GM20431 (cell line): Measurements from ENCODE around the gene CDH13.

Experiments used
- in situ Hi-C: fragments of 300-500 bp; cut with MseI, MboI; formaldehyde crosslinking; loops from one replicate; pipeline ENCODE4 v1.15.0; 2020; ENCODE audit warnings: low sequenced_read_pairs; ENCODE audit not compliant: unreplicated experiment

CDH13 gene

GRCh38 chr16:83771306-83771942, 1144.7 kb downstream of the CDH13 start:
- in situ Hi-C loops = no loop called here

- in situ Hi-C loops = no loop called here
These were observed 1146.0 kb downstream of the CDH13 start for GRCh38 chr16:83772806-83773205.

- in situ Hi-C loops = no loop called here
These were observed 1147.3 kb downstream of the CDH13 start for GRCh38 chr16:83774066-83774465.

- in situ Hi-C loops = no loop called here
These were observed 1150.2 kb downstream of the CDH13 start for GRCh38 chr16:83776944-83777343.

GRCh38 chr16:83779886-83780285, 1153.1 kb downstream of the CDH13 start:
- in situ Hi-C loops = no loop called here

GRCh38 chr16:83785455-83785854, 1158.7 kb downstream of the CDH13 start:
- in situ Hi-C loops = no loop called here

- in situ Hi-C loops = no loop called here
These were observed 1163.1 kb downstream of the CDH13 start for GRCh38 chr16:83789642-83790401.

GRCh38 chr16:83791916-83792315, 1165.1 kb downstream of the CDH13 start:
- in situ Hi-C loops = no loop called here

GRCh38 chr16:83792391-83792790, 1165.6 kb downstream of the CDH13 start:
- in situ Hi-C loops = no loop called here

GRCh38 chr16:83793179-83793578, 1166.4 kb downstream of the CDH13 start:
- in situ Hi-C loops = no loop called here

- in situ Hi-C loops = no loop called here
These were observed 1168.2 kb downstream of the CDH13 start for GRCh38 chr16:83794860-83795554.

GRCh38 chr16:83797013-83797412, 1170.2 kb downstream of the CDH13 start:
- in situ Hi-C loops = no loop called here

- in situ Hi-C loops = no loop called here
These were observed 1172.6 kb downstream of the CDH13 start for GRCh38 chr16:83799336-83799735.

- in situ Hi-C loops = no loop called here
These were observed 1175.4 kb downstream of the CDH13 start for GRCh38 chr16:83802135-83802534.

- in situ Hi-C loops = no loop called here
These were observed 1175.9 kb downstream of the CDH13 start for GRCh38 chr16:83802554-83803205.

GRCh38 chr16:83803811-83804210, 1177.0 kb downstream of the CDH13 start:
- in situ Hi-C loops = no loop called here

- in situ Hi-C loops = no loop called here
These were observed 1177.6 kb downstream of the CDH13 start for GRCh38 chr16:83804366-83804765.

- in situ Hi-C loops = no loop called here
These were observed 1179.3 kb downstream of the CDH13 start for GRCh38 chr16:83806036-83806435.

GRCh38 chr16:83806731-83807130, 1180.0 kb downstream of the CDH13 start:
- in situ Hi-C loops = no loop called here

GRCh38 chr16:83807327-83807709, 1180.5 kb downstream of the CDH13 start:
- in situ Hi-C loops = no loop called here
